HEK293 (cell line): ENCODE measurements around the gene ZNF513.
A peak's percentile ranks its signal among the peaks of the same experiment; 100 is the strongest.

Experiments used
- GLI4 ChIP-seq: fragments of 450-650 bp; formaldehyde crosslinking; IDR thresholded peaks from 2 replicates; pipeline ENCODE4 v1.5.1; 2016; ENCODE audit warnings: missing biosample characterization, missing genetic modification characterization
- KLF1 ChIP-seq: fragments of 450-650 bp; formaldehyde crosslinking; IDR thresholded peaks from 2 replicates; pipeline ENCODE4 v1.5.1; 2016; ENCODE audit warnings: missing biosample characterization, missing genetic modification characterization
- KLF16 ChIP-seq: fragments of 450-650 bp; formaldehyde crosslinking; IDR thresholded peaks from 2 replicates; pipeline ENCODE4 v1.5.1; 2017; ENCODE audit warnings: missing biosample characterization, missing genetic modification characterization
- KLF7 ChIP-seq: fragments of 450-650 bp; formaldehyde crosslinking; IDR thresholded peaks from 2 replicates; pipeline ENCODE4 v1.5.1; 2016; ENCODE audit warnings: missing biosample characterization, missing genetic modification characterization, borderline replicate concordance
- SP7 ChIP-seq: fragments of 450-650 bp; formaldehyde crosslinking; IDR thresholded peaks from 2 replicates; pipeline ENCODE4 v1.5.1; 2016; ENCODE audit warnings: missing biosample characterization, missing genetic modification characterization
- WT1 ChIP-seq: fragments of 450-650 bp; formaldehyde crosslinking; IDR thresholded peaks from 2 replicates; pipeline ENCODE4 v1.5.1; 2016; ENCODE audit warnings: missing biosample characterization, missing genetic modification characterization
- ZFHX2 ChIP-seq: fragments of 450-650 bp; formaldehyde crosslinking; conservative IDR thresholded peaks from 2 replicates; pipeline ENCODE4 v1.5.1; 2016; ENCODE audit warnings: missing biosample characterization, missing genetic modification characterization
- ZNF112 ChIP-seq: fragments of 450-650 bp; formaldehyde crosslinking; IDR thresholded peaks from 2 replicates; pipeline ENCODE4 v1.5.0; 2017; ENCODE audit warnings: missing biosample characterization, missing genetic modification characterization
- ZNF132 ChIP-seq: fragments of 450-650 bp; formaldehyde crosslinking; IDR thresholded peaks from 2 replicates; pipeline ENCODE4 v1.5.1; 2017; ENCODE audit warnings: missing biosample characterization, missing genetic modification characterization, borderline replicate concordance
- ZNF16 ChIP-seq: fragments of 450-650 bp; formaldehyde crosslinking; IDR thresholded peaks from 2 replicates; pipeline ENCODE4 v1.5.1; 2016; ENCODE audit warnings: low read depth, missing biosample characterization, missing genetic modification characterization
- ZNF211 ChIP-seq: fragments of 450-650 bp; formaldehyde crosslinking; IDR thresholded peaks from 2 replicates; pipeline ENCODE4 v1.5.1; 2016; ENCODE audit warnings: low read depth, missing biosample characterization, missing genetic modification characterization
- ZNF221 ChIP-seq: fragments of 450-650 bp; formaldehyde crosslinking; IDR thresholded peaks from 2 replicates; pipeline ENCODE4 v1.5.1; 2017; ENCODE audit warnings: missing biosample characterization, missing genetic modification characterization, borderline replicate concordance
- ZNF23 ChIP-seq: fragments of 450-650 bp; formaldehyde crosslinking; IDR thresholded peaks from 2 replicates; pipeline ENCODE4 v1.5.1; 2016; ENCODE audit warnings: missing biosample characterization, missing genetic modification characterization, borderline replicate concordance
- ZNF24 ChIP-seq: fragments of 450-650 bp; formaldehyde crosslinking; IDR thresholded peaks from 2 replicates; pipeline ENCODE4 v1.5.1; 2016; ENCODE audit warnings: missing biosample characterization, missing genetic modification characterization
- ZNF324 ChIP-seq: fragments of 450-650 bp; formaldehyde crosslinking; IDR thresholded peaks from 2 replicates; pipeline ENCODE4 v1.5.1; 2016; ENCODE audit warnings: missing biosample characterization, missing genetic modification characterization
- ZNF335 ChIP-seq: fragments of 450-650 bp; formaldehyde crosslinking; conservative IDR thresholded peaks from 2 replicates; pipeline ENCODE4 v1.5.1; 2016; ENCODE audit warnings: missing biosample characterization, missing genetic modification characterization
- ZNF341 ChIP-seq: fragments of 450-650 bp; formaldehyde crosslinking; IDR thresholded peaks from 2 replicates; pipeline ENCODE4; 2016; ENCODE audit warnings: low read depth, missing biosample characterization, missing genetic modification characterization
- ZNF555 ChIP-seq: fragments of 450-650 bp; formaldehyde crosslinking; conservative IDR thresholded peaks from 2 replicates; pipeline ENCODE4 v1.5.1; 2017; ENCODE audit warnings: missing biosample characterization, mild to moderate bottlenecking, missing genetic modification characterization, inconsistent platforms
- ZNF623 ChIP-seq: fragments of 450-650 bp; formaldehyde crosslinking; IDR thresholded peaks from 2 replicates; pipeline ENCODE4 v1.5.1; 2016; ENCODE audit warnings: missing biosample characterization, missing genetic modification characterization
- ZNF660 ChIP-seq: fragments of 450-650 bp; IDR thresholded peaks from 2 replicates; pipeline ENCODE4 v1.5.1; 2018; ENCODE audit warnings: missing biosample characterization, mild to moderate bottlenecking, missing genetic modification characterization
- ZNF701 ChIP-seq: fragments of 450-650 bp; formaldehyde crosslinking; IDR thresholded peaks from 2 replicates; pipeline ENCODE4 v1.5.1; 2016; ENCODE audit warnings: missing biosample characterization, missing genetic modification characterization
- TF ChIP-seq, protein P1 (sequence below): fragments of 450-650 bp; formaldehyde crosslinking; IDR thresholded peaks from 2 replicates; pipeline ENCODE4 v1.5.1; 2016; ENCODE audit warnings: missing biosample characterization, missing genetic modification characterization, low read depth
- TF ChIP-seq, protein P2 (sequence below): fragments of 450-650 bp; formaldehyde crosslinking; IDR thresholded peaks from 2 replicates; pipeline ENCODE4 v1.5.1; 2016; ENCODE audit warnings: missing biosample characterization, missing genetic modification characterization
- TF ChIP-seq, protein P3 (sequence below): fragments of 450-650 bp; formaldehyde crosslinking; IDR thresholded peaks from 2 replicates; pipeline ENCODE4 v1.5.1; 2016; ENCODE audit warnings: missing biosample characterization, missing genetic modification characterization
- TF ChIP-seq, protein P4 (sequence below): fragments of 450-650 bp; formaldehyde crosslinking; IDR thresholded peaks from 2 replicates; pipeline ENCODE4; 2016; ENCODE audit warnings: missing biosample characterization, missing genetic modification characterization
- TF ChIP-seq, protein P5 (sequence below): fragments of 450-650 bp; formaldehyde crosslinking; conservative IDR thresholded peaks from 2 replicates; pipeline ENCODE4 v1.5.1; 2016; ENCODE audit warnings: low read depth, missing biosample characterization, missing genetic modification characterization
- TF ChIP-seq, protein P6 (sequence below): fragments of 450-650 bp; formaldehyde crosslinking; IDR thresholded peaks from 2 replicates; pipeline ENCODE4 v1.5.1; 2016; ENCODE audit warnings: missing biosample characterization, missing genetic modification characterization

ZNF513 gene

DNA sequence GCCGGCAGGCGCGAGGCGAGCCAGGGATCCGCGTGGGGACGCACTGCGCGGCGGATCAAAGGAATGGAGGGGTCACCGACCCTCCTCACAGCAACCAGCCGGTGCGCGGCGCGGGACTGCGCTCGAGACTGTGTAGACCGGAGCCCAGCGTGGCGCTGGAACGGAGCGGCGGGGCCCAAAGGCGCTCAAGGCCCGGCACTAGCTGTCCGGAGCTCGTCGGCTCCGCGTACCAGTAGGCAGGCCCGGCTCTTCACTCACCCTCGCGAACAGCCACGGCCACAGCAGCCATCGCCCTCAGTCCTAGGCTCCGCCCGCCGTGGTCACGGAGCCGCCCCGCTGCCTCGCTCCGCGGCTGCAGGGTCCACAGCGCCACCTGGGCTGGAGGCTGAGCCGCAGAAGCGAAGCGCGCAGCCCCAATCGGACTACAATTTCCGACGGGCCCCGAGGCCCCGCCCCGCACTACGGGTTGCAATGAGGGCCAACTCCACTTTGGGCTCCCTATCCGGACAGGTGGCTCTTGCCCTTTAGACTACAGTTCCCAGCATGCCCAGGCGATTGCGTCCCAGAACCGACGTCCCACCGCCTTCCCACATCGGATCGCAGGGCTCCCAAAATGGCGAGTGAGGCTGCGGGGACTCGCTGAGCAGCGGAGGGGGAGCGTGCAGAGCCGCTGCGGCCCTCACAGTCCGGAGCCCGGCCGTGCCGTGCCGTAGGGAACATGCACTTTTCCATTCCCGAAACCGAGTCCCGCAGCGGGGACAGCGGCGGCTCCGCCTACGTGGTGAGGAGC is 10.3 kb downstream of the ZNF513 start, which contains the start of the genes EIF2B4 and SNX17 (continued):
- no peak for TF ChIP-seq ZNF16 (tag by site-specific recombination)
- TF ChIP-seq ZNF555 (tag by site-specific recombination), result no peak
- peak; percentile 81 for TF ChIP-seq ZNF24 (tag by site-specific recombination)
- peak; percentile 95 for TF ChIP-seq ZNF341
- TF ChIP-seq, protein P1, sequence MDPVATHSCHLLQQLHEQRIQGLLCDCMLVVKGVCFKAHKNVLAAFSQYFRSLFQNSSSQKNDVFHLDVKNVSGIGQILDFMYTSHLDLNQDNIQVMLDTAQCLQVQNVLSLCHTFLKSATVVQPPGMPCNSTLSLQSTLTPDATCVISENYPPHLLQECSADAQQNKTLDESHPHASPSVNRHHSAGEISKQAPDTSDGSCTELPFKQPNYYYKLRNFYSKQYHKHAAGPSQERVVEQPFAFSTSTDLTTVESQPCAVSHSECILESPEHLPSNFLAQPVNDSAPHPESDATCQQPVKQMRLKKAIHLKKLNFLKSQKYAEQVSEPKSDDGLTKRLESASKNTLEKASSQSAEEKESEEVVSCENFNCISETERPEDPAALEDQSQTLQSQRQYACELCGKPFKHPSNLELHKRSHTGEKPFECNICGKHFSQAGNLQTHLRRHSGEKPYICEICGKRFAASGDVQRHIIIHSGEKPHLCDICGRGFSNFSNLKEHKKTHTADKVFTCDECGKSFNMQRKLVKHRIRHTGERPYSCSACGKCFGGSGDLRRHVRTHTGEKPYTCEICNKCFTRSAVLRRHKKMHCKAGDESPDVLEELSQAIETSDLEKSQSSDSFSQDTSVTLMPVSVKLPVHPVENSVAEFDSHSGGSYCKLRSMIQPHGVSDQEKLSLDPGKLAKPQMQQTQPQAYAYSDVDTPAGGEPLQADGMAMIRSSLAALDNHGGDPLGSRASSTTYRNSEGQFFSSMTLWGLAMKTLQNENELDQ, result no peak
- TF ChIP-seq SP7 (tag by site-specific recombination), result peak; percentile 72
- TF ChIP-seq, protein P2, sequence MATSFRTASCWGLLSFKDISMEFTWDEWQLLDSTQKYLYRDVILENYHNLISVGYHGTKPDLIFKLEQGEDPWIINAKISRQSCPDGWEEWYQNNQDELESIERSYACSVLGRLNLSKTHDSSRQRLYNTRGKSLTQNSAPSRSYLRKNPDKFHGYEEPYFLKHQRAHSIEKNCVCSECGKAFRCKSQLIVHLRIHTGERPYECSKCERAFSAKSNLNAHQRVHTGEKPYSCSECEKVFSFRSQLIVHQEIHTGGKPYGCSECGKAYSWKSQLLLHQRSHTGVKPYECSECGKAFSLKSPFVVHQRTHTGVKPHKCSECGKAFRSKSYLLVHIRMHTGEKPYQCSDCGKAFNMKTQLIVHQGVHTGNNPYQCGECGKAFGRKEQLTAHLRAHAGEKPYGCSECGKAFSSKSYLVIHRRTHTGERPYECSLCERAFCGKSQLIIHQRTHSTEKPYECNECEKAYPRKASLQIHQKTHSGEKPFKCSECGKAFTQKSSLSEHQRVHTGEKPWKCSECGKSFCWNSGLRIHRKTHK, result no peak
- no peak for TF ChIP-seq GLI4 (tag by site-specific recombination)
- peak; percentile 61; the same call in 1 of the 2 replicates for TF ChIP-seq ZNF660 (tag by site-specific recombination)
- TF ChIP-seq ZNF221 (tag by site-specific recombination), result 0 out of 2 replicates have a peak, but pooled peaks have one; percentile 41
- TF ChIP-seq ZNF112 (tag by site-specific recombination), result no peak
- TF ChIP-seq KLF16 (tag by site-specific recombination), result no peak
- 0 out of 2 replicates have a peak, but pooled peaks have one; percentile 31 for TF ChIP-seq KLF7 (tag by site-specific recombination)
- TF ChIP-seq ZNF324 (tag by site-specific recombination), result 0 out of 2 replicates have a peak, but pooled peaks have one; percentile 80
- TF ChIP-seq KLF1 (tag by site-specific recombination), result no peak; the same call in 1 of the 2 replicates
- no peak for TF ChIP-seq ZNF132 (tag by site-specific recombination)
- TF ChIP-seq ZNF623 (tag by site-specific recombination), result no peak
- TF ChIP-seq ZNF211 (tag by site-specific recombination), result no peak
- TF ChIP-seq ZNF335 (tag by site-specific recombination), result peak; percentile 71
- TF ChIP-seq ZNF23 (tag by site-specific recombination), result no peak
- TF ChIP-seq, protein P3, sequence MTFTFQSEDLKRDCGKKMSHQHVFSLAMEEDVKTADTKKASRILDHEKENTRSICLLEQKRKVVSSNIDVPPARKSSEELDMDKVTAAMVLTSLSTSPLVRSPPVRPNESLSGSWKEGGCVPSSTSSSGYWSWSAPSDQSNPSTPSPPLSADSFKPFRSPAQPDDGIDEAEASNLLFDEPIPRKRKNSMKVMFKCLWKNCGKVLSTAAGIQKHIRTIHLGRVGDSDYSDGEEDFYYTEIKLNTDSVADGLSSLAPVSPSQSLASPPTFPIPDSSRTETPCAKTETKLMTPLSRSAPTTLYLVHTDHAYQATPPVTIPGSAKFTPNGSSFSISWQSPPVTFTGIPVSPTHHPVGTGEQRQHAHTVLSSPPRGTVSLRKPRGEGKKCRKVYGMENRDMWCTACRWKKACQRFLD (tag by site-specific recombination), result no peak
- no peak for TF ChIP-seq ZNF701 (tag by site-specific recombination)
- 0 out of 2 replicates have a peak, but pooled peaks have one; percentile 12 for TF ChIP-seq WT1 (tag by site-specific recombination)
- peak; percentile 78 for TF ChIP-seq ZFHX2 (tag by site-specific recombination)
- TF ChIP-seq, protein P4, sequence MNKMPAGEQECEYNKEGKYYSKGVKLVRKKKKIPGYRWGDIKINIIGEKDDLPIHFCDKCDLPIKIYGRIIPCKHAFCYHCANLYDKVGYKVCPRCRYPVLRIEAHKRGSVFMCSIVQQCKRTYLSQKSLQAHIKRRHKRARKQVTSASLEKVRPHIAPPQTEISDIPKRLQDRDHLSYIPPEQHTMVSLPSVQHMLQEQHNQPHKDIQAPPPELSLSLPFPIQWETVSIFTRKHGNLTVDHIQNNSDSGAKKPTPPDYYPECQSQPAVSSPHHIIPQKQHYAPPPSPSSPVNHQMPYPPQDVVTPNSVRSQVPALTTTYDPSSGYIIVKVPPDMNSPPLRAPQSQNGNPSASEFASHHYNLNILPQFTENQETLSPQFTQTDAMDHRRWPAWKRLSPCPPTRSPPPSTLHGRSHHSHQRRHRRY (tag by site-specific recombination), result no peak
- TF ChIP-seq, protein P5, sequence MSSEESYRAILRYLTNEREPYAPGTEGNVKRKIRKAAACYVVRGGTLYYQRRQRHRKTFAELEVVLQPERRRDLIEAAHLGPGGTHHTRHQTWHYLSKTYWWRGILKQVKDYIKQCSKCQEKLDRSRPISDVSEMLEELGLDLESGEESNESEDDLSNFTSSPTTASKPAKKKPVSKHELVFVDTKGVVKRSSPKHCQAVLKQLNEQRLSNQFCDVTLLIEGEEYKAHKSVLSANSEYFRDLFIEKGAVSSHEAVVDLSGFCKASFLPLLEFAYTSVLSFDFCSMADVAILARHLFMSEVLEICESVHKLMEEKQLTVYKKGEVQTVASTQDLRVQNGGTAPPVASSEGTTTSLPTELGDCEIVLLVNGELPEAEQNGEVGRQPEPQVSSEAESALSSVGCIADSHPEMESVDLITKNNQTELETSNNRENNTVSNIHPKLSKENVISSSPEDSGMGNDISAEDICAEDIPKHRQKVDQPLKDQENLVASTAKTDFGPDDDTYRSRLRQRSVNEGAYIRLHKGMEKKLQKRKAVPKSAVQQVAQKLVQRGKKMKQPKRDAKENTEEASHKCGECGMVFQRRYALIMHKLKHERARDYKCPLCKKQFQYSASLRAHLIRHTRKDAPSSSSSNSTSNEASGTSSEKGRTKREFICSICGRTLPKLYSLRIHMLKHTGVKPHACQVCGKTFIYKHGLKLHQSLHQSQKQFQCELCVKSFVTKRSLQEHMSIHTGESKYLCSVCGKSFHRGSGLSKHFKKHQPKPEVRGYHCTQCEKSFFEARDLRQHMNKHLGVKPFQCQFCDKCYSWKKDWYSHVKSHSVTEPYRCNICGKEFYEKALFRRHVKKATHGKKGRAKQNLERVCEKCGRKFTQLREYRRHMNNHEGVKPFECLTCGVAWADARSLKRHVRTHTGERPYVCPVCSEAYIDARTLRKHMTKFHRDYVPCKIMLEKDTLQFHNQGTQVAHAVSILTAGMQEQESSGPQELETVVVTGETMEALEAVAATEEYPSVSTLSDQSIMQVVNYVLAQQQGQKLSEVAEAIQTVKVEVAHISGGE, result peak; percentile 91
- TF ChIP-seq, protein P6, sequence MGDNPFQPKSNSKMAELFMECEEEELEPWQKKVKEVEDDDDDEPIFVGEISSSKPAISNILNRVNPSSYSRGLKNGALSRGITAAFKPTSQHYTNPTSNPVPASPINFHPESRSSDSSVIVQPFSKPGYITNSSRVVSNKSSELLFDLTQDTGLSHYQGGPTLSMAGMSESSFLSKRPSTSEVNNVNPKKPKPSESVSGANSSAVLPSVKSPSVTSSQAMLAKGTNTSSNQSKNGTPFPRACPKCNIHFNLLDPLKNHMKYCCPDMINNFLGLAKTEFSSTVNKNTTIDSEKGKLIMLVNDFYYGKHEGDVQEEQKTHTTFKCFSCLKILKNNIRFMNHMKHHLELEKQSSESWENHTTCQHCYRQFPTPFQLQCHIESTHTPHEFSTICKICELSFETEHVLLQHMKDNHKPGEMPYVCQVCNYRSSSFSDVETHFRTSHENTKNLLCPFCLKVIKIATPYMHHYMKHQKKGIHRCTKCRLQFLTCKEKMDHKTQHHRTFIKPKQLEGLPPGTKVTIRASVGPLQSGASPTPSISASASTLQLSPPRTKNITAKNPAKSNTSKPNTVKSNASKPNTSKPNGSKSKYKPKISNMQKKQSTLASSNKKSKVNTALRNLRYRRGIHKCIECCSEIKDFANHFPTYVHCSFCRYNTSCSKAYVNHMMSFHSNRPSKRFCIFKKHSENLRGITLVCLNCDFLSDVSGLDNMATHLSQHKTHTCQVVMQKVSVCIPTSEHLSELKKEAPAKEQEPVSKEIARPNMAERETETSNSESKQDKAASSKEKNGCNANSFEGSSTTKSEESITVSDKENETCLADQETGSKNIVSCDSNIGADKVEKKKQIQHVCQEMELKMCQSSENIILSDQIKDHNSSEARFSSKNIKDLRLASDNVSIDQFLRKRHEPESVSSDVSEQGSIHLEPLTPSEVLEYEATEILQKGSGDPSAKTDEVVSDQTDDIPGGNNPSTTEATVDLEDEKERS (tag by site-specific recombination), result no peak
